Left ventricle myocardium inferior (tissue), 1 donor: ENCODE results near the gene XCR1. TPM values are rescaled to one million over a fixed set of nuclear protein-coding genes. Genes with fewer than 3 reads are reported as not detected.

Source experiments
- DNase-seq: peaks from one replicate; pipeline ENCODE4 v3.0.0-alpha.2; 2020
- H3K27ac ChIP-seq: fragments of 200-600 bp; replicated peaks from 2 replicates; pipeline ENCODE4 v1.8.0; 2021
- H3K27me3 ChIP-seq: fragments of 200-600 bp; 2 replicates; pipeline ENCODE4 v1.8.0; 2021; ENCODE audit warnings: low read depth
- H3K36me3 ChIP-seq: fragments of 200-600 bp; 2 replicates; pipeline ENCODE4 v1.8.0; 2021
- H3K4me1 ChIP-seq: fragments of 200-600 bp; 2 replicates; pipeline ENCODE4 v1.8.0; 2021
- H3K4me3 ChIP-seq: fragments of 200-600 bp; 2 replicates; pipeline ENCODE4 v1.8.0; 2021; ENCODE audit warnings: mild to moderate bottlenecking, moderate library complexity
- H3K9me3 ChIP-seq: fragments of 200-600 bp; replicated peaks from 2 replicates; pipeline ENCODE4 v1.8.0; 2021
- intact Hi-C: fragments of 100-400 bp; cut with micrococcal nuclease; formaldehyde crosslinking; loops from one replicate; pipeline ENCODE4 v1.11.0; 2022
- long read RNA-seq: library from polyadenylated mRNA; unstranded; transcript quantifications from one replicate; pipeline ENCODE4 v2.0.0, GENCODE V29; 2021
- total RNA-seq: library from RNA; stranded (reverse); fragmentation: NEBNext Ultra II Directional; extraction: Animal tissue kit (Norgen Biotek cat#: 25700); gene quantifications from one replicate; pipeline ENCODE4 v1.2.1, GENCODE V29; 2021
- TF ChIP-seq, protein P1 (sequence below): fragments of 200-600 bp; IDR thresholded peaks from 2 replicates; pipeline ENCODE4 v1.8.0; 2021; ENCODE audit warnings: antibody characterized with exemption, mild to moderate bottlenecking, borderline replicate concordance
- donor health status: DM: no; HTN: yes; CAD: no; lungs with severe emphysema.

Gene XCR1, protein sequence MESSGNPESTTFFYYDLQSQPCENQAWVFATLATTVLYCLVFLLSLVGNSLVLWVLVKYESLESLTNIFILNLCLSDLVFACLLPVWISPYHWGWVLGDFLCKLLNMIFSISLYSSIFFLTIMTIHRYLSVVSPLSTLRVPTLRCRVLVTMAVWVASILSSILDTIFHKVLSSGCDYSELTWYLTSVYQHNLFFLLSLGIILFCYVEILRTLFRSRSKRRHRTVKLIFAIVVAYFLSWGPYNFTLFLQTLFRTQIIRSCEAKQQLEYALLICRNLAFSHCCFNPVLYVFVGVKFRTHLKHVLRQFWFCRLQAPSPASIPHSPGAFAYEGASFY
- total RNA-seq = not detected
- long read RNA-seq = 0 reads

DNA sequence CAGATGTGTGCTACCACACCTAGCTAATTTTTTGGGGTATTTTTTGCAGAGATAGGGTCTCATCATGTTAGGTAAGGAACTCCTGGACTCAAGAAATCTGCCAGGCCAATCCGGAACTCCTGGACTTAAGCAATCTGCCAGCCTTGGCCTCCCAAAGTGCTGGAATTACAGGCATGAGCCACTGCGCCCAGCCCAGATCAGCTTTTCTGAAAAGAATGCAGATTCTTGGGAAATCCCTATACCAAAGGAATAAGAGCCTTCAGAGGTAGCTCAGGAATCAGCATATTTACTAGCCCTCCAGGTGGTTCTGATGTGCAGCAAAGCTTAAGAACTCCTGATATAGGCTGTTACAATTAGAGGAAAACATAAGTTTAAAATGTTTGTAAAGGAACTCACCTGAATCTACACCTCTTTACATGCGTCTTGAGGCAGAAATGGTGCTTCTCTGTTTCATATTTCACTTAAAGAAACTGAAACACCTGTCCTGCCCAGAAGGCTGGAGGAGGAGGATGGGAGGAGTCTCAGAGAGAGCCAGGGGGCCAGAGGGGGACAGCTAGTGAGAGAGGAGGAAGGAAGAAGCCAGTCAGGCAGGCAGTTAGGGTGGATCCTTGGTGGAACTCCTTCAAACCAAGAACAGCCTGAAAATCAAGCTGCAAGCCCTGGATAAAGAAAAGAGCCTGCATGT is at the start of gene XCR1:
Gene XCR1 (minus strand): TSS at position 463 of the 685 bp plus-strand sequence. CDS start 5,536 bp downstream, outside the sequence.
- intact Hi-C loops = no loop called here
- TF ChIP-seq, protein P1, sequence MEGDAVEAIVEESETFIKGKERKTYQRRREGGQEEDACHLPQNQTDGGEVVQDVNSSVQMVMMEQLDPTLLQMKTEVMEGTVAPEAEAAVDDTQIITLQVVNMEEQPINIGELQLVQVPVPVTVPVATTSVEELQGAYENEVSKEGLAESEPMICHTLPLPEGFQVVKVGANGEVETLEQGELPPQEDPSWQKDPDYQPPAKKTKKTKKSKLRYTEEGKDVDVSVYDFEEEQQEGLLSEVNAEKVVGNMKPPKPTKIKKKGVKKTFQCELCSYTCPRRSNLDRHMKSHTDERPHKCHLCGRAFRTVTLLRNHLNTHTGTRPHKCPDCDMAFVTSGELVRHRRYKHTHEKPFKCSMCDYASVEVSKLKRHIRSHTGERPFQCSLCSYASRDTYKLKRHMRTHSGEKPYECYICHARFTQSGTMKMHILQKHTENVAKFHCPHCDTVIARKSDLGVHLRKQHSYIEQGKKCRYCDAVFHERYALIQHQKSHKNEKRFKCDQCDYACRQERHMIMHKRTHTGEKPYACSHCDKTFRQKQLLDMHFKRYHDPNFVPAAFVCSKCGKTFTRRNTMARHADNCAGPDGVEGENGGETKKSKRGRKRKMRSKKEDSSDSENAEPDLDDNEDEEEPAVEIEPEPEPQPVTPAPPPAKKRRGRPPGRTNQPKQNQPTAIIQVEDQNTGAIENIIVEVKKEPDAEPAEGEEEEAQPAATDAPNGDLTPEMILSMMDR = no peak
- Histone ChIP-seq H3K27me3 (no peaks in the 10 kb centered on the region), H3K4me3 (no peak within 1 kb of the TSS), H3K27ac (no peak within 1 kb of the TSS), H3K4me1 (no peaks in the 10 kb centered on the region), H3K9me3 (peaks cover 36% of the 10 kb centered on the region), H3K36me3 (no peaks in the 10 kb centered on the region)
- no peak for DNase-seq

DNA sequence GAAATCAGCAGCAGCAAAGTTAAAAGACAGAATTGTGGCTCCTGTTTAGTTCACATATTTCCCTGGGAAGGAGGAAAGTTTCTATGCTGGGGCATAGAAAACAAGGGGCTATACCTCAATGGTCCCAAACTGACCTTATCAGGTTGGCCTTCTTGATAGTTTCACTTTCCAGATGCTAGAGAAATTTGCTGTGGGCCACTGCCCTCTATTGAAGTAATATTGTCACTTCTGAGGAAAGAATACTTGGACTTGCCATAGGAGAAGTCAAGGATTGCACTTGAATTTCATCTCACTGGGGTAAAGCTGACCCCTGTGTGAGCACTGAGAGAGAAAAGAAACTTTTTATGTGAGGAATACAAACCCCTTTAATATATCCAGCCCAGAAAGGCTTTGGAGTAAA is 49.3 kb upstream of the XCR1 start:
- intact Hi-C loops = loop anchor here (10.0 kb wide), 1 partner anchor 322 kb away; no protein-coding TSS in a partner anchor
- no peak for DNase-seq
- TF ChIP-seq, protein P1 = peak; percentile 40
- Histone ChIP-seq H3K36me3 (no peaks in the 10 kb centered on the region), H3K27ac (no peak overlapping the region), H3K4me3 (no peak overlapping the region), H3K27me3 (no peaks in the 10 kb centered on the region), H3K9me3 (no peaks in the 10 kb centered on the region), H3K4me1 (no peaks in the 10 kb centered on the region)

DNA sequence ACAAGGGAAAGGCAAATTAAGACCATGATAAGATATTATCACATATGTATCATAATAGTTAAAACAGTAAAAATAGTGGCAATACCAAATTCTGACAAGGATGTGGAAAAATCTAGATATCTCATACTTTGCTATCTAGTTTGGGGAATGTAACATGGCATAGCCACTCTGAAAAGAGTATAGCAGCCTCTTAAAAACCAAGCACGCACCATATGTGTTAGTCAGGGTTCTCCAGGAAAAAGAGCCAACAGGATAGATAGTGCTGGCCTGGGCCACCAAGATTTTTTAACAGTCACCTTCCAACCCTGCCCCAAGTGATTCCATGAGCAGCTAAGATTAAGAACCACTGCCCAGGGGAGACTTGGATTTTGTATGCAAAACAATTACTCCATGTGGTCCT is 48.5 kb upstream of the XCR1 start:
- no peaks in the 10 kb centered on the region for H3K4me1 ChIP-seq
- H3K4me3 ChIP-seq = no peak overlapping the region
- TF ChIP-seq, protein P1 = no peak
- H3K27ac ChIP-seq = no peak overlapping the region
- no peaks in the 10 kb centered on the region for H3K27me3 ChIP-seq
- intact Hi-C loops = loop anchor here (10.0 kb wide), 1 partner anchor 321 kb away; no protein-coding TSS in a partner anchor
- no peaks in the 10 kb centered on the region for H3K36me3 ChIP-seq
- DNase-seq = no peak
- H3K9me3 ChIP-seq = no peaks in the 10 kb centered on the region

DNA sequence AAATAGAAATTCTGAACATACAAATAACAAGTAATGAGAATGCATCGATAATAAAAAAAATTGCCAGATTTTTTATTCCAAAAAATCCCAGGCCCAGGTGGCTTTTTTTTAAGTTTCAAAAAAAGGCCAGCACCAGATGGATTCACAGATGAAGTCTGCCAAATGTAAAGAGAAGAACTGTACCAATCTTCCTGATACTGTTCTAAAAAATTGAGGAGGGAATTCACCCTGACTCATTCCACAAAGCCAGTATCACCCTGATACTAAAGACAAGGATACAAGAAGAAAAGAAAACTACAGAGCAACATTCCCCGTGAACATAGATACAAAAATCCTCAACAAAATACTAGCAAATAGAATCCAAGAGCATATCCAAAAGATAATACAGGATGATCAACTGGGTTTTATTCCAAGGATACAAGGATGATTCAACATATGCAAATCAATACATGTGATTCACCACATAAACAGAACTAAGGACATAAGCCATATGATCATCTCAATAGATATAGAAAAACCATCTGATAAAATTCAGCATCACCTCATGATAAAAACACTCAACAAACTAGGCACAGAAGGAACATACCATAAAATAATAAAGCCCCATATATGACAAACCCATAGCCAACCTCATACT is 44.1 kb upstream of the XCR1 start:
- H3K9me3 ChIP-seq = no peaks in the 10 kb centered on the region
- no peak overlapping the region for H3K4me3 ChIP-seq
- TF ChIP-seq, protein P1 = no peak
- intact Hi-C loops = loop anchor here (10.0 kb wide), 1 partner anchor 317 kb away; no protein-coding TSS in a partner anchor
- H3K27me3 ChIP-seq = no peaks in the 10 kb centered on the region
- no peak for DNase-seq
- no peak overlapping the region for H3K27ac ChIP-seq
- no peaks in the 10 kb centered on the region for H3K36me3 ChIP-seq
- H3K4me1 ChIP-seq = peaks cover 10% of the 10 kb centered on the region

DNA sequence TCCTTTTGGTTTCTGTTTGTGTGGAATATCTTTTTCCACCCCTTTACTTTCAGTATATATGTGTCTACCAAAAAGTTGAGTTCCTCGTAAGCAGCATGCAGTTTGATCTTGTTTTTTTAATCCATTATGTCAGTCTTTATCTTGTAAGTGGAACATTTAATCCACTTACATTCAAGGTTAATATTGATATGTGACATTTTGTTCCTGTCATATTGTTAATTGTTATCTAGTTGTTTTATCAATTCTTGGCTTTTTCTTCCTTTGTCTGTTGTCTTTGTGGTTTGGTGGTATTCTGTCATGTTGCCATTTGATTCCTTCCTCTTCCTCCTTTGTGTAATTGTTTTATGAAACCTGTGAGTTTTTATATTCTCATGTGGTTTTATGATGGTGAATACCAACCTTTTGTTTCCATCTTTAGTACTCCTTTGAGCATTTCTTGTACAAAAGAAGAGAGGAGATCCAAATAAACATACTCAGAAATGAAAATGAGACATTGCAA is 43.4 kb upstream of the XCR1 start:
- no peak for DNase-seq
- Histone ChIP-seq H3K27me3 (no peaks in the 10 kb centered on the region), H3K4me1 (peaks cover 13% of the 10 kb centered on the region), H3K36me3 (no peaks in the 10 kb centered on the region), H3K9me3 (no peaks in the 10 kb centered on the region), H3K27ac (no peak overlapping the region), H3K4me3 (no peak overlapping the region)
- TF ChIP-seq, protein P1 = no peak
- intact Hi-C loops = loop anchor here (10.0 kb wide), 1 partner anchor 316 kb away; no protein-coding TSS in a partner anchor
